Activated T-helper 17 cell treated with anti-CD3 and anti-CD28 coated beads, Interleukin-2, amount 50 U/mL, for 72 hours (primary cell): Measurements from ENCODE around the gene CACNA1I. TPM values are rescaled to one million over a fixed set of nuclear protein-coding genes. Genes with fewer than 3 reads are reported as not detected.

Experiments used
- ATAC-seq: fragments of 150-1000 bp; cut with Tn5 transposase; replicated peaks from 2 replicates; pipeline ENCODE4 v1.10.0; 2021; ENCODE audit warnings: mild to moderate bottlenecking, moderate library complexity
- H3K27ac Mint-ChIP-seq: one replicate; pipeline ENCODE4 v1.8.0; 2022; ENCODE audit warnings: mixed read lengths
- H3K27me3 Mint-ChIP-seq: one replicate; pipeline ENCODE4 v1.8.0; 2022; ENCODE audit warnings: mixed read lengths
- H3K36me3 Mint-ChIP-seq: one replicate; pipeline ENCODE4 v1.8.0; 2022; ENCODE audit warnings: low read depth, mild to moderate bottlenecking, mixed read lengths
- H3K4me1 Mint-ChIP-seq: one replicate; pipeline ENCODE4 v1.8.0; 2022; ENCODE audit warnings: mixed read lengths
- H3K4me3 Mint-ChIP-seq: one replicate; pipeline ENCODE4 v1.8.0; 2022; ENCODE audit warnings: mild to moderate bottlenecking, mixed read lengths
- H3K9me3 Mint-ChIP-seq: one replicate; pipeline ENCODE4 v1.8.0; 2022; ENCODE audit warnings: mixed read lengths
- total RNA-seq, 2 donors: library from RNA; stranded (reverse); gene quantifications; one replicate each; pipeline ENCODE4 v1.2.3, GENCODE V29; 2022

The CACNA1I gene
- total RNA-seq, 2 donors from 2014 or later: 0.84 to 5.3 TPM

DNA sequence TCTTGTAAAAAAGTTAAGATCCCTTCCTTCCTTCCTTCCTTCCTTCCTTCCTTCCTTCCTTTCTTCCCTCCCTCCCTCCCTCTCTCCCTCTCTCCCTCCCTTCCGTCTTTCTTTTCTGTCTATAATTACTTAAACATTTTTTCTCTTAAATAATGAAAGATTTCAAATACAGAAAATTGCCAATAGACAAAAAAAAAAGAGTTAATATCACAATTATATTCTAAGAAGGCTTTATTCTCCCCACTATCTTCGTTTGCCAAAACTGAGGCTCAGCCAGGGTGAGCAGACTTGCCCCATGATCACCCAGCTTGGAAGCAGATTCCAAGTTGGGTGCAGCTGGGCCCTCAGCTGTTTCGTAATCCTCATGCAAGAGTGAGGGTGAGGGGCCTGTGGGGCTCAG, 327 bp upstream of the CACNA1I start:
- Mint-ChIP-seq H3K4me1 (peaks cover 16% of the 10 kb centered on the region), H3K27me3 (no peaks in the 10 kb centered on the region), H3K4me3 (no peak overlapping the region), H3K36me3 (no peaks in the 10 kb centered on the region), H3K27ac (no peak overlapping the region), H3K9me3 (peaks cover 4% of the 10 kb centered on the region)
- no peak for ATAC-seq

DNA sequence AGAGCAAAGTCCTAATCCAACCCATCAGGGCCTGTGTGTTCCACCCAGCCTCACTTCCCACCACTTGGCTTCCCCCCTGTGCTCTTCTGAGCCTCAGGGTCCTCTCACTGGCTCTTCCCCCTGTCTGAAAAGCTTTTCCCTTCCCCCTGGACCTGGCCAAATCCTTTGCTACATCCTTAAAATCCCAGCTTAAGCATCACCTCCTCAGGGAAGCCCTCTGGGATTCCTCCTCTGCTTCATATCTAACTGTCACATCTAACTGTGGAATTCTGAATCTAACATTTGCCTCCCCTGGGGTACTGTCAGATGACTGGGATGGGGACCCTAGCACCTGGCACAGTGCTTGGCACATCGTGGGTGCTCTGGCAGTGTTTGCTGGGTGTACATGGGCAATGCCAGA, 985 bp downstream of the CACNA1I start:
- no peak for ATAC-seq
- H3K36me3 Mint-ChIP-seq: no peaks in the 10 kb centered on the region
- H3K4me1 Mint-ChIP-seq: peaks cover 9% of the 10 kb centered on the region

DNA sequence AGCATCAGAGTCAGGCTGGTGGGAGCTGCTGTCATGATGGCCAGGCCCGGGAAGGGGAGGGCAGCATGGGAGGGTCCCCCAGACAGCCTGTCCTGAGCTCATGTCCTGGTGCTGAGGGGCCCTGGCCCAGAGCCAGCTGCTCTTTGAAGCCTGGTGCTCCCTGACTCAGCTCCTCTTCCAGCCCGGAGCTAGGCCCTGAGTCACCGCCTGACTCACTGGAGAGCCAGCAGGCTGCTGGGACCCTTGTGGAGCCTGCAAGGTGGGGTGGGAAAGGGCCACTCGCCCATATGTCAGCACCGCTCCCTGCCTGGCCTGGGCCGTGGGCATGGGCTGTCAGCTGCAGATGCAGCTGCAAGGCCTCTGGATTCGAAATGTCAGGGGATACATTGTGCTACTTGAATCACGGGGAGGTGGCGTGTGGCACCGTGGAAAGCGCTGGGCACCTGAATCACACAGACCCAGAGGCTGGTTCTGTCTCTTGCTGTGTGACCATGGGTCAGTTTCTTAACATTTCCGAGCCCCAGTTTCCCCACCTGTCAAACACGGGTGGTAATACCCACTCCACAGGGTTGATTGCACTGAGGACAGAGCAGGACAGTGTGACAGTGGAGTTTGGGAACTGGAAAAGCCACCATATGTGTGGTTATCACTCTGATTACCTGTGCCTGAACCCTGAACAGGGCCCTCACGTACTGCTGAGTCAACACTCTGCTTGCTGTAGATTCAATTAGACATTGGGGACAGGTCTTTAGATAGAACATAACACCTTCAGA, 4.4 kb downstream of the CACNA1I start:
- no peak overlapping the region for H3K27ac Mint-ChIP-seq
- H3K27me3 Mint-ChIP-seq: peaks cover 6% of the 10 kb centered on the region
- no peaks in the 10 kb centered on the region for H3K36me3 Mint-ChIP-seq
- H3K4me1 Mint-ChIP-seq: peaks cover 5% of the 10 kb centered on the region
- H3K4me3 Mint-ChIP-seq: no peak overlapping the region
- ATAC-seq: peak; percentile 7
- H3K9me3 Mint-ChIP-seq: no peaks in the 10 kb centered on the region

More for the DNA sequence above, 985 bp downstream of the CACNA1I start:
- Mint-ChIP-seq H3K27me3 (no peaks in the 10 kb centered on the region), H3K27ac (no peak overlapping the region), H3K9me3 (no peaks in the 10 kb centered on the region), H3K4me3 (no peak overlapping the region)

DNA sequence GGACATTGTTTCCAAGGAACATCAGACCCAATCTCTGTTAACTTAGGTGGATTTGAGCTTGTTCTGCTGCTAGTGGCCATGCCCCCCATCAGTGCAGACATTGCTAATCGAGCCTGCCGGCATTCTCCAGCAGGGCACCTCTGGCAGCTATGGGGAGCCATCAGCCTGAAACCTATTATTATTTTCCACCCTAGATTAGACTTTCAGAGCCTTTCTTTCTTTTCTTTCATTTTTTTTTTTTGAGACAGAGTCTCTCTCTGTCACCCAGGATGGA, 4.9 kb downstream of the CACNA1I start:
- Mint-ChIP-seq H3K4me3 (no peak overlapping the region), H3K9me3 (no peaks in the 10 kb centered on the region), H3K36me3 (no peaks in the 10 kb centered on the region), H3K27me3 (peaks cover 6% of the 10 kb centered on the region), H3K4me1 (peaks cover 5% of the 10 kb centered on the region), H3K27ac (no peak overlapping the region)
- ATAC-seq: no peak

DNA sequence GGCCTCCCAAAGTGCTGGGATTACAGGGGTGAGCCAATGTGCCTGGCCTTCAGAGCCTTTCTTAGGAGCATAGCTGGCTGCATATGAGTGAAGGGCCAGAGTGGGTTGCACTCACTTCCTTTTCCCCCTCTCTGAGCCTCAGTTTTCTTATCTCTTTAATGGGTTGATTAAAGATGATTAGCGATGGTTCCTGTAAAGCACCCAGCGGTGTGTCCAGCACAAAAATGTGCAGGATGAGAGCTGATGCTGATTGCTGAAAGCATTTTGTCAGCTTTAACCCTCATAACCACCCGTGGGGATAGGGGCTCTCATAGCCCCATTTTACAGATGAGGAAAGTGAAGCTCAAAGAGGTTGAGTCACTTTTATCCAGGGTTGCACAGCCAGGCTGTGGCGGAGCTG, 5.5 kb downstream of the CACNA1I start:
- Mint-ChIP-seq H3K27me3 (peaks cover 6% of the 10 kb centered on the region), H3K4me1 (peaks cover 6% of the 10 kb centered on the region), H3K4me3 (no peak overlapping the region), H3K9me3 (no peaks in the 10 kb centered on the region), H3K27ac (no peak overlapping the region), H3K36me3 (no peaks in the 10 kb centered on the region)
- ATAC-seq: no peak

DNA sequence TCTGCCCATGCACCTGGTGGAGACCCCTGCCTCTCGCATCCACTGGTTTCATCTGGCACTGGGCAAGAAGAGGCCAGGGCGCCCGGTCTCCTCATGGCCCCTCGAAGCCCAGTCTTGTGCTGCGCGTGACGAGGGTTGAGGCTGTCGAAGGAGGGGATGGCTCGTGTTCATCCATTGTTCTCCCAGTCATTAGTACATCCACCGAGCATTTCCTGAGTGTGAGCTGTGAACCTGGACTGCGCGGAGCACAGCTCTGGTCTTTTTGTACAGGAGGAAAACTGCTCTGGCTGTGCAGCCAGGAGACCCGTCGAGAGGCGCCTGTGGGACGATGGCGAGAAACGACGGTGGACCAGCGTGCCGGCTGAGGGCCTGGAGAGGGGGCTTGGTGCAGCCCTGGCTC, 6.8 kb downstream of the CACNA1I start:
- Mint-ChIP-seq H3K36me3 (no peaks in the 10 kb centered on the region), H3K27ac (no peak overlapping the region), H3K4me3 (no peak overlapping the region), H3K27me3 (peaks cover 6% of the 10 kb centered on the region), H3K4me1 (peaks cover 5% of the 10 kb centered on the region), H3K9me3 (no peaks in the 10 kb centered on the region)
- no peak for ATAC-seq

DNA sequence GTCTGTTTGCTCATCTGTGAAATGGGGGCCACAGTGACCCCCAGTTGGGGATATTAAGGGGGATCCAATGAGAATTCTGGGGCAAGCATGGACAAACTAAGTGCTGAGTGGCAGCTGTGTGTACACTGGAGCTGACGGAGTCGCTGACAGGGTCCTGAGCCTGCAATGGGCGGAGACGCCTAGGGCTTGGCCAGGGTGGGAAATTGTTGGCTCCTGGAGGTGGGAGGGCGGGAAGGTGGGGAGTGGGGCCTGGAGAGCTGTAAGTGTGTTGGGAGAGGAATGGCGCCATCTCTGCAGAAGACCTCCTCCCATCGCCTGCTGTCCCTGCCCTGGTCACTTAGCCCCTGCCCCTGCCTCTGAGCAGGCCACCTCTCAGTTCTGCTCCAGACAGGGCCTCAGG, 7.3 kb downstream of the CACNA1I start:
- peaks cover 5% of the 10 kb centered on the region for H3K4me1 Mint-ChIP-seq
- no peak overlapping the region for H3K27ac Mint-ChIP-seq
- H3K27me3 Mint-ChIP-seq: peaks cover 6% of the 10 kb centered on the region
- H3K9me3 Mint-ChIP-seq: peaks cover under 1% of the 10 kb centered on the region
- ATAC-seq: no peak
- no peaks in the 10 kb centered on the region for H3K36me3 Mint-ChIP-seq
- H3K4me3 Mint-ChIP-seq: no peak overlapping the region

DNA sequence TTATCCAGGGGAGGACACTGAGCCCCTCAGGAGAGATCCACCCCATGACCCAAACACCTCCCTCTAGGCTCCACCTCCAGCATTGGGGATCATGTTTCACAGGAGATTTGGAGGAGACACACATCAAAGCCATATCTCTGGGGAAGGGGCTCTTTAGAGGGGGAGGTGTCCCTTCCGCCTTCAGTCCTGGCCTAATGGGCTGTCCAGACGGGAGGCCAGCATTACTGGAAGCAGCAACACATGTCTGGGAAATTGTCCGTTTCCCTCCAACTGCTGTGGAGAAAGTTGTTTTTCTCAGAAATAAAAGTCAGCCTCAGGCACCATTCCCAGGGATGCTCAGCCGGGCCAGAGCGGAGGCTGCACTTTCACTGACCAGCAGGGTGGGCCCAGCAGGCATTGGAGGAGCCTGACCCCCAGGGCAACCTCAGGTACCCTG, 9.5 kb downstream of the CACNA1I start:
- H3K36me3 Mint-ChIP-seq: no peaks in the 10 kb centered on the region
- peaks cover 8% of the 10 kb centered on the region for H3K9me3 Mint-ChIP-seq
- no peak for ATAC-seq
- peaks cover 12% of the 10 kb centered on the region for H3K27me3 Mint-ChIP-seq
- H3K4me1 Mint-ChIP-seq: peaks cover 5% of the 10 kb centered on the region
- H3K27ac Mint-ChIP-seq: no peak overlapping the region
- no peak overlapping the region for H3K4me3 Mint-ChIP-seq

DNA sequence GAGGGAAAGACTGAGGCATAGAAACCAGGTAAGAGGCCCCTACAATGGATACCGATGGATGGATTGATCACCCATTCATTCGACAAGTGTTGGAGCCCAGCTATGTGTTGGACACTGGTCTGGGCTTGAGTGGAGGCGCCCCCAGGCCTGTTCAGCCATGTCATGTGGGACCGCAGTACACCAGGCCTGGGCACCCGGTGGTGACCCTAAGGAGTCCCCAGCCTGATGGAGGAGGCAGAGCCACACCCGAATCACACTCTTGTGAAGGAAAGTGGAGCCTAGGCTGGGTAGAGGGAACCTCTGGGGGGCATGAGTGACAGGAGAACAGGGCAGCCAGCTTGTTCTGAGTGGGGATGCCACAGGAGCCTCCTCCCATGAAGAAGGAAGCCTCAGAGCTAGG, 10.2 kb downstream of the CACNA1I start:
- peaks cover 12% of the 10 kb centered on the region for H3K27me3 Mint-ChIP-seq
- peak overlapping the region; percentile 37 for H3K27ac Mint-ChIP-seq
- no peaks in the 10 kb centered on the region for H3K36me3 Mint-ChIP-seq
- no peak for ATAC-seq
- peaks cover 5% of the 10 kb centered on the region for H3K4me1 Mint-ChIP-seq
- no peak overlapping the region for H3K4me3 Mint-ChIP-seq
- H3K9me3 Mint-ChIP-seq: peaks cover 8% of the 10 kb centered on the region

DNA sequence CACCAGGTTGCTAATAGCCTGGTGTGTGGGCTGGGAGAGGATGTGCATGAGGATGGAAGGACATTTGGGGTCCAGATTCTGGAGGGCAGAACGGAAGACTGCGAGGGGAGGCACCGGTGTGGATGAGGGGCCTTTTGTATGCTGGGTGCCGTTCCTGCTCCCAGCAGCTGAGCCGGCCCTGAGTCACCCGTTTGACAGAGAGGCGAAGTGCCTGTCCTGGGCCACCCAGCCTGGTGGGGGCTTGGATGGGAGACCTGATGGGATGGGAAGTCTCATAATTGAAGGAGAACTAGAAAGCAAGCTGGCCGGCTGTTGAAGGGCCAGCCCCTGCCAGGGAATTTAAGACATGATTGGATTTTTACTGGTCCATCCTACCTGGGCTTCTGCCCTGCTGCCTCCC, 10.8 kb downstream of the CACNA1I start:
- Mint-ChIP-seq H3K4me1 (peaks cover 5% of the 10 kb centered on the region), H3K9me3 (peaks cover 8% of the 10 kb centered on the region), H3K36me3 (no peaks in the 10 kb centered on the region), H3K27me3 (peaks cover 12% of the 10 kb centered on the region), H3K4me3 (no peak overlapping the region), H3K27ac (peak overlapping the region; percentile 37)
- no peak for ATAC-seq

DNA sequence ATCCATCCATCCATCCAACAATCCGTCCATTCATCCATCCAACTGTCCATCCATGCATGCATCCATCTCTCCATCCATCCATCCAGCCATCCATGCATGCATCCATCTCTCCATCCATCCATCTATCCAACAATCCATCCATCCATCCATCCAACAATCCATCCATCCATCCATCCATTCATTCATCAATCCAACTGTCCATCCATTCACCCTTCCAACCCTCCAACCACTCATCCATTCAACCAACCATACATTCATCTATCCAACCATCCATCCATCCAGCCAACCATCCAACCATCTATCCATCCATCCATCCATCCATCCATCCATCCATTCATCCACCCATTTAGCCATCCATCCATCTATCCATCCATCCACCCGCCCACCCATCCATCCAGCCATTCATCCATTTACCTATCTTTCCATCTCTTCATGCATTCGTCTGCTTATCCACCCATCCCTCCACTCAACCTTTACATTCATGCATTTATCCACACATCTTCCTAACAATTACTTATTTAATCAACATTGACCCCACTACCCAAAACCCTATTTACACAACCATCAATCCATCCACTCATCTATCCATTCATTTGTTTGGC, 12.6 kb downstream of the CACNA1I start:
- H3K4me1 Mint-ChIP-seq: peaks cover 5% of the 10 kb centered on the region
- peaks cover 8% of the 10 kb centered on the region for H3K9me3 Mint-ChIP-seq
- no peak for ATAC-seq
- no peaks in the 10 kb centered on the region for H3K36me3 Mint-ChIP-seq
- H3K4me3 Mint-ChIP-seq: no peak overlapping the region
- H3K27ac Mint-ChIP-seq: no peak overlapping the region
- peaks cover 12% of the 10 kb centered on the region for H3K27me3 Mint-ChIP-seq

DNA sequence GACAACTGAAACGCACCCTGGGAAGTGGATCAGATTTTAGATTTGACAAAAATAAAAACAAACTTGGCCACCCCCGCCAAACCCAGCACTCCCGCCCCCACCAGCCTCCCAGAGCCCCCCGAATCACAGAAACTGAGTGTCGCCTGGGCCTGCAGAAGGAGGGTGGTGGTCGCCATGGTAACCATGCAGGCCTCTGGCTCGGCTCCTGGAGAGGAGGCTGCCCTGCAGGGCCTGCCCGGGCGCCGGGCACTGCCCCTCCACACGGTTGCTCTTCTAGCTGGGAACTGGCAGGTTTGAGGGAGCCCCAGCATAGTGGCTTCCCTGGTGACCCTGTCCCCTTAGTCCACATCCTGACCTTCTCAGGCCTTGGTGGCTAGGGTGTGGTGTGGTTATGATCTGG, 19.3 kb downstream of the CACNA1I start:
- H3K36me3 Mint-ChIP-seq: no peaks in the 10 kb centered on the region

DNA sequence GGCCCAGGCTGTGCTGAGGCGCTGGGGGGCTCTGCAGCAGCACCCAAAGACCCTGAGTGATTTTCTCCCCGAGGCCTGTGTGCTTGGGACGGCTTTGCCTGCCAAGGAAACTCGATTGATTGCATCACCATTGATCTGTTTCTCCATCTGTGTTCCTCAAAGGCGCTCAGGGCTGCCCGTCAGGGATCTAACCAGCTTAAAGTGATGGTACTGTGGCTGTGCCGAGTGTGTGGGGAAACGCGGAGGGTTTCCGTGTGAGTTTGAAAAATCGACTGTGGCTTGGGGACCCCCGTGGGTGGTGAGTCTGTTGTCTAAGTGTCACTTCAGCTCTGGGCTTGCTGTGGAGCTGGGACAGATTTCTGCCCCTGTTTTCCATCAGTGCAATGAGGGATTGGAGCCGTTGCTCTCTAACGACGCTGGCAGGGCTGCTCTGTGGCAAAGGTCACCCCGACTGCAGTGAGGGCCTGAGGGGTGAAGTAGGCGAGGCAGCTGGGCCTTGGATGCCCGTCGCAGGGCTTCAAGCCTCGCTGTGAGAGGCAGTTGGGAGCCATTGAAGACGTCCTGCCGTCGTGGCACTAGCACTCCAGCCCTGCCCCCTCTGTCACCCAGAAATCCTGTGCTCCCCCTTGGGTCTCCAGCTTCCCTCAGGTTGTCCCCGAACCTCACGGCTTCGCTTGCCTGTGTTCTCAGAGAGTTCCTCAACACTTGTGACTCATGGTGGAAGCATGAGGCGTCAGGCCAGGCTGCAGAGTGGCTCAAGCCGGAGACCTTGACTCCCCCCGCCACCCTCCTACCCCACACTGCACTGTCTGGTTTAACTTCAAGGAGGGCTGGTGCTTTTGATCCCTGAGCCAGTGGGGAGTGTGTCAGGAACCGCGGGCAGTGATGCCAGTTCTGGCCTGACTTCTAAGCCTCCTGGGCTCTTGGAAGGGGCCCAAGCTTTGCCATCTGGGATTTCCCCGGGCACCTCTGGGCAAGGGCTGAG, 21.8 kb downstream of the CACNA1I start:
- no peaks in the 10 kb centered on the region for H3K9me3 Mint-ChIP-seq
- H3K4me1 Mint-ChIP-seq: no peaks in the 10 kb centered on the region
- no peaks in the 10 kb centered on the region for H3K27me3 Mint-ChIP-seq
- no peak for ATAC-seq
- H3K27ac Mint-ChIP-seq: no peak overlapping the region
- H3K36me3 Mint-ChIP-seq: no peaks in the 10 kb centered on the region
- no peak overlapping the region for H3K4me3 Mint-ChIP-seq

More for the DNA sequence above, 19.3 kb downstream of the CACNA1I start:
- ATAC-seq: no peak
- Mint-ChIP-seq H3K4me3 (no peak overlapping the region), H3K27me3 (no peaks in the 10 kb centered on the region), H3K4me1 (no peaks in the 10 kb centered on the region), H3K27ac (no peak overlapping the region), H3K9me3 (no peaks in the 10 kb centered on the region)

DNA sequence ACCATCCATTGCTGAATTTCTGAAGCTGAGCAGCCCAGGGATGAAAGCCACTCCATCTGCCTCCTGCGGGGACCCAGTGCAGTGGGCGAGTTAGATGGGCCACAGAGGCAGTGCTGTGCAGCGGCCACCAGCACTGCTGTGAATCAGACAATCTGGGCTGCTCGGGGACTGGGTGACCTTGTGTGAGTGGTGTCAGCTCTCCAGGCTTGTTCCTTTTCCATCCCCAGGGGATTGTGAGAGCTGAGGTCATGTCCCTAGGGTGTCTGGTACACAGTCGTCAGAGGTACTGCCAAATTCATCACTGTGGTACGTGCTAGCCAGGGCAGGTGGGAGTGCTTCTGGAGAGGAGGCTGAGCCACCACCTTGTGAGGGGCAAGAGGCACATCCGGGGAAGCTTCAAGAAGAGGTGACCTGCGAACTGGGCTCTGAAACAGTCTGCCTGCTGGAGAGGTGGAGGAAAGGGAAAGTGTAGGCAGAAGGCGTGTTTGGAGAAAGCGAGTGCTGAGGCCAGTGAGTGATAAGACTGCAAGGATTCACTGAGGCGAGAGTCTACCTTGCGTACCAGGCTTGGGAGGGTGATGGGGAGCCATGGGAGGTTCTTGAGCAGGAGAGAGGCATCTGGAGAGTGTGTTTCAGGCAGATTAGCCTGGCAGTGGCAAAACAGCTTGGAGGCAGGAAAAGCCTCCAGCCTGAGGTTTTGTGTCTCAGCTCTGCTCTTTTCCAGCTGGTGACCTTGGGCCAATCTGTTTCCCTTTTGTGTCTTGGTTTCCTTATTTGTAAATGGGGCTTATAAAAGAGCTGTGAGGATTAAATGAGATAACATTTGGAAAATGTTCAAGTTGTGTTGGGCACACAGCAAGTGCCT, 22.7 kb downstream of the CACNA1I start:
- peaks cover 1% of the 10 kb centered on the region for H3K27me3 Mint-ChIP-seq
- H3K36me3 Mint-ChIP-seq: no peaks in the 10 kb centered on the region
- no peak overlapping the region for H3K4me3 Mint-ChIP-seq
- ATAC-seq: no peak
- no peaks in the 10 kb centered on the region for H3K9me3 Mint-ChIP-seq
- H3K27ac Mint-ChIP-seq: peak overlapping the region; percentile 18
- H3K4me1 Mint-ChIP-seq: peaks cover 3% of the 10 kb centered on the region
